ENCODE measurements around the gene KLHL21.
A peak's percentile ranks its signal among the peaks of the same experiment; 100 is the strongest.

- TF ChIP-seq CTCF (IDR thresholded peaks at IDR 0.05) (no peak), POLR2A (IDR thresholded peaks at IDR 0.05) (peak; percentile 92 to 95)
Observed at GRCh38 chr1:6579374-6580118, 23.1 kb downstream of the KLHL21 start, which contains the start of gene ZBTB48.

Data from heart left ventricle (tissue), 13 donors.